Common myeloid progenitor, CD34-positive (primary cell): ENCODE data around the gene GALNT13.

Source experiments
- CTCF ChIA-PET: fragments of 350-600 bp; sonication (Branson Sonifier 250); formaldehyde crosslinking; loops from one replicate; lab custom pipeline; 2021; ENCODE audit warnings: antibody characterized with exemption; lab: Charles Lee
- POLR2A ChIA-PET: fragments of 350-600 bp; sonication (Branson Sonifier 250); formaldehyde crosslinking; loops from one replicate; lab custom pipeline; 2021; ENCODE audit warnings: antibody characterized with exemption; lab: Charles Lee
- DNase-seq, 3 donors: peaks; one replicate each; pipeline versions ENCODE4 v3.0.0 to v3.0.0-alpha.2; 2013
- H3K27ac ChIP-seq, 2 experiments: 1 replicate in 1 of 2; 2 replicates in 1 of 2; pipeline ENCODE4 v1.7.0; 2013; ENCODE audit warnings: inconsistent platforms in 2 of 2, low read length in 2 of 2, mild to moderate bottlenecking in 2 of 2, low read depth in 1 of 2, moderate library complexity in 1 of 2; ENCODE audit not compliant: severe bottlenecking in 2 of 2, insufficient read depth in 1 of 2, poor library complexity in 1 of 2
- H3K27me3 ChIP-seq, 5 experiments: replicated peaks in 2 of 5; 1 replicate in 3 of 5; 2 replicates in 2 of 5; pipeline versions ENCODE4 v1.6.1 to v1.7.0; 2013; ENCODE audit warnings: low read length in 4 of 5, mild to moderate bottlenecking in 2 of 5, moderate library complexity in 2 of 5, inconsistent platforms in 1 of 5; ENCODE audit not compliant: insufficient read depth in 5 of 5, control insufficient read depth in 4 of 5
- H3K36me3 ChIP-seq, 4 experiments: 1 replicate in 2 of 4; 2 replicates in 2 of 4; pipeline versions ENCODE4 v1.6.1 to v1.7.0; 2013; ENCODE audit warnings: low read length in 3 of 4, control low read depth in 1 of 4, mild to moderate bottlenecking in 1 of 4; ENCODE audit not compliant: control insufficient read depth in 4 of 4, insufficient read depth in 4 of 4
- H3K4me1 ChIP-seq, 4 experiments: 1 replicate in 3 of 4; 2 replicates in 1 of 4; pipeline versions ENCODE4 v1.6.1 to v1.7.1; 2013; ENCODE audit warnings: low read length in 3 of 4, mild to moderate bottlenecking in 3 of 4, control low read depth in 1 of 4, inconsistent platforms in 1 of 4, moderate library complexity in 1 of 4; ENCODE audit not compliant: control insufficient read depth in 4 of 4, insufficient read depth in 4 of 4; ENCODE audit errors: control extremely low read depth in 1 of 4
- H3K4me3 ChIP-seq, 7 experiments: 1 replicate in 4 of 7; 2 replicates in 3 of 7; pipeline versions ENCODE4 v1.5.1 to v1.7.0; 2013; ENCODE audit warnings: mild to moderate bottlenecking in 7 of 7, low read length in 6 of 7, moderate library complexity in 6 of 7, inconsistent platforms in 2 of 7, low read depth in 2 of 7, control low read depth in 1 of 7; ENCODE audit not compliant: insufficient read depth in 4 of 7, control insufficient read depth in 1 of 7; ENCODE audit errors: extremely low read depth in 1 of 7
- H3K9me3 ChIP-seq, 5 experiments: 1 replicate in 4 of 5; 2 replicates in 1 of 5; pipeline versions ENCODE4 v1.6.1 to v1.7.1; 2013; ENCODE audit warnings: low read length in 4 of 5, mild to moderate bottlenecking in 2 of 5, inconsistent platforms in 1 of 5, low read depth in 1 of 5, moderate library complexity in 1 of 5; ENCODE audit not compliant: control insufficient read depth in 4 of 5, insufficient read depth in 2 of 5; ENCODE audit errors: control extremely low read depth in 1 of 5
- WGBS: methylation state at CpG from one replicate; pipeline ENCODE4 v1.1.5; 2013; ENCODE audit not compliant: insufficient coverage; 5-methylcytosine and 5-hydroxymethylcytosine counted together

GALNT13 gene

DNA sequence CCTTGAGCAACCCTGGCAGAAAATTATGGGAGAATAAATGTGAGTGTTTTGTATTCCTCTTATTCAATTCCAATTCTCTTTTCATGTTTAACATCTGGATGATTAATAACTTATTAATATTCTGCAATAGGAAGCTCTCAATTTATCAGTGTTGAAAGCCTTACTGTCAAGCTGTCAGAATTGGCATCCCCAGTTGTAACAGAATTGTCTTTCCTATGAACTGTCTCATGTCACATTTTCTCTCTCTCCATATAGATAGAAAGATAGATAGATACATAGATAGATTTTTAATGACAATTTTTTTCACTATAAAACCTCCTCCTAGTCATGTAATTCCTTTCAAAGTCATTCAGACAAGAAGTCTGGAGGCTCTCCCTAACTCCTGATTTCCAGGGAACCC is 331.5 kb downstream of the GALNT13 start:
- ChIA-PET POLR2A (no interaction called here), CTCF (no interaction called here)
- no peak for DNase-seq
- Histone ChIP-seq H3K36me3 (no peaks in the 10 kb centered on the region), H3K4me3 (no peak overlapping the region), H3K27me3 (no peaks in the 10 kb centered on the region), H3K4me1 (peaks cover 0 to 10% (median 5%) of the 10 kb centered on the region in 4 experiments), H3K27ac (no peak overlapping the region), H3K9me3 (no peaks in the 10 kb centered on the region)

- no peak for DNase-seq
- H3K4me3 ChIP-seq = no peak overlapping the region
- H3K4me1 ChIP-seq = peaks cover 0 to 5% (median 3%) of the 10 kb centered on the region in 4 experiments
- H3K27ac ChIP-seq = no peak overlapping the region
- H3K36me3 ChIP-seq = no peaks in the 10 kb centered on the region
- POLR2A ChIA-PET = no interaction called here
- no peaks in the 10 kb centered on the region for H3K9me3 ChIP-seq
- 95% methylated on average over 1 of the region's 2 CpGs for WGBS
- CTCF ChIA-PET = no interaction called here
- H3K27me3 ChIP-seq = no peaks in the 10 kb centered on the region
Observed at GRCh38 chr2:154203902-154204301, 332.2 kb downstream of the GALNT13 start.

- Histone ChIP-seq H3K9me3 (no peaks in the 10 kb centered on the region), H3K36me3 (no peaks in the 10 kb centered on the region), H3K27me3 (no peaks in the 10 kb centered on the region), H3K4me1 (no peaks in the 10 kb centered on the region), H3K27ac (no peak overlapping the region), H3K4me3 (no peak overlapping the region)
- CTCF ChIA-PET = no interaction called here
- 100% methylated on average over 1 of the region's 2 CpGs for WGBS
- POLR2A ChIA-PET = no interaction called here
- no peak for DNase-seq
Observed at GRCh38 chr2:154207288-154208047, 335.7 kb downstream of the GALNT13 start.

GRCh38 chr2:154223726-154224125 is 352.0 kb downstream of the GALNT13 start:
- Histone ChIP-seq H3K27ac (no peak overlapping the region), H3K4me3 (no peak overlapping the region), H3K4me1 (peaks cover 0 to 4% (median 0%) of the 10 kb centered on the region in 4 experiments), H3K36me3 (no peaks in the 10 kb centered on the region), H3K27me3 (no peaks in the 10 kb centered on the region), H3K9me3 (no peaks in the 10 kb centered on the region)
- CTCF ChIA-PET = no interaction called here
- WGBS = no CpG with 5 or more reads among the region's 1 CpG
- POLR2A ChIA-PET = interaction anchor here (0.6 kb wide), 1 partner anchor 129 kb away, joined by 3 read pairs; no protein-coding TSS in a partner anchor
- DNase-seq = no peak

GRCh38 chr2:154226931-154227330 is 355.2 kb downstream of the GALNT13 start:
- H3K9me3 ChIP-seq = no peaks in the 10 kb centered on the region
- H3K36me3 ChIP-seq = no peaks in the 10 kb centered on the region
- DNase-seq = no peak
- peaks cover 0 to 23% (median 6%) of the 10 kb centered on the region in 4 experiments for H3K4me1 ChIP-seq
- no peak overlapping the region for H3K4me3 ChIP-seq
- WGBS = 100% methylated on average over 2 of the region's 2 CpGs
- H3K27me3 ChIP-seq = no peaks in the 10 kb centered on the region
- CTCF ChIA-PET = no interaction called here
- no peak overlapping the region for H3K27ac ChIP-seq
- POLR2A ChIA-PET = no interaction called here

DNA sequence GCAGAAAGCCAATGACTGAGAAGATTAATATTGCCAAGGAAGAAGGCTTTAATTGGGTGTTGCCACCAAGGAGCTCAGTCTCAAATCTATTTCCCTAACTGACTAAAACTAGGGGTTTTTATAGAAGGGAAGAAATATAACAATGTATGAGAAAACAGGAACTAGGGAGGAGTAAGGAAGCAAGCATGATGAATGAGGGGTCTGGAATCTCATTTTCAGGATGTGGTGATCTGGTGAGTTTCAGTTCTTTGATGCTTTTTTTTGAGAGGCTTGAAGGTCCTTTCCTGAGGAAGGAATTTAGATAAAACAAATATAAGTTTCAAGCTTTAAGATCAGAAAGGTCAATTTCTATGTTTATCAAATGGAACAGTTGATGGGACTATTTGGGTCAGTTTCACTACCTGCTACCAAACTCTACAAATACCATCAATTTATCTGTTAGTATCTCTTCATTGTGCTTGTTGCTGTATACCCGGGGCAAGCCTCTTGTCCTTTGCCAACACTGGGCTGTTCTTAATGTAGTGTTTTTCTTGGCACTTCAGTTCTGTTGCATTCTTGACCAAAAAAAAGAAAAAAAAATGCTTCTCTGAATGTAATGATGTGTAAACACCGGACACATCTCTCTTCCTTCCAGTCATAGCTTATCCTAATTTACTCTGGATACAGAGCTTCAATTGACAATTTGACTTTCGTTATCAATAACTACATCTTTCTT is 357.0 kb downstream of the GALNT13 start:
- peak; percentile 11 to 76 (median 66) for DNase-seq
- Histone ChIP-seq H3K36me3 (no peaks in the 10 kb centered on the region), H3K27ac (no peak overlapping the region), H3K27me3 (no peaks in the 10 kb centered on the region), H3K4me1 (peaks cover 0 to 26% (median 8%) of the 10 kb centered on the region in 4 experiments), H3K9me3 (no peaks in the 10 kb centered on the region), H3K4me3 (no peak overlapping the region)
- no CpG with 5 or more reads among the region's 3 CpGs for WGBS
- ChIA-PET CTCF (no interaction called here), POLR2A (no interaction called here)

- Histone ChIP-seq H3K4me3 (no peak overlapping the region), H3K4me1 (peaks cover 0 to 26% (median 8%) of the 10 kb centered on the region in 4 experiments), H3K27me3 (no peaks in the 10 kb centered on the region), H3K36me3 (no peaks in the 10 kb centered on the region), H3K27ac (no peak overlapping the region), H3K9me3 (no peaks in the 10 kb centered on the region)
- POLR2A ChIA-PET = no interaction called here
- CTCF ChIA-PET = no interaction called here
- no peak for DNase-seq
Observed at GRCh38 chr2:154229966-154230365, 358.2 kb downstream of the GALNT13 start.
